Endothelial cell (in vitro differentiated cells): Measurements from ENCODE around the gene SEMA4B. TPM values are rescaled to one million over a fixed set of nuclear protein-coding genes. Genes with fewer than 3 reads are reported as not detected.

Experiments used
- DNase-seq: peaks from one replicate; pipeline ENCODE4 v3.0.0; 2021; ENCODE audit warnings: low spot score
- H3K27ac Mint-ChIP-seq: one replicate; pipeline ENCODE4 v1.8.0; 2021; ENCODE audit warnings: mixed read lengths, inconsistent platforms; ENCODE audit not compliant: unreplicated experiment
- H3K27me3 Mint-ChIP-seq: one replicate; pipeline ENCODE4 v1.8.0; 2021; ENCODE audit warnings: mild to moderate bottlenecking, moderate library complexity, mixed read lengths, inconsistent platforms; ENCODE audit not compliant: unreplicated experiment
- H3K36me3 Mint-ChIP-seq: one replicate; pipeline ENCODE4 v1.8.0; 2021; ENCODE audit warnings: mild to moderate bottlenecking, low read depth, mixed read lengths, inconsistent platforms; ENCODE audit not compliant: unreplicated experiment
- H3K4me1 Mint-ChIP-seq: one replicate; pipeline ENCODE4 v1.8.0; 2021; ENCODE audit warnings: mild to moderate bottlenecking, mixed read lengths, inconsistent platforms; ENCODE audit not compliant: unreplicated experiment
- H3K4me3 Mint-ChIP-seq: one replicate; pipeline ENCODE4 v1.8.0; 2021; ENCODE audit warnings: mild to moderate bottlenecking, mixed read lengths, inconsistent platforms; ENCODE audit not compliant: unreplicated experiment
- H3K9me3 Mint-ChIP-seq: one replicate; pipeline ENCODE4 v1.8.0; 2021; ENCODE audit warnings: mixed read lengths, inconsistent platforms; ENCODE audit not compliant: unreplicated experiment
- CTCF ChIP-seq: fragments of 200-600 bp; sonication (generic); IDR thresholded peaks from one replicate; pipeline ENCODE4 v1.5.0; 2021; ENCODE audit warnings: antibody characterized with exemption; ENCODE audit not compliant: unreplicated experiment
- long read RNA-seq: library from polyadenylated mRNA; unstranded; transcript quantifications from one replicate; pipeline ENCODE4 v2.0.0, GENCODE V29; 2020; ENCODE audit not compliant: unreplicated experiment
- total RNA-seq: library from RNA; stranded (reverse); fragmentation: NEBNext Ultra II Directional; extraction: Animal tissue kit (Norgen Biotek cat#: 25700); gene quantifications from one replicate; pipeline ENCODE4 v1.2.1, GENCODE V29; 2021; ENCODE audit not compliant: unreplicated experiment

Gene SEMA4B
- total RNA-seq = 11.2 TPM
- long read RNA-seq, partial matches to known transcripts = 1 of 2 reads
- long read RNA-seq, other reads (novel, unspliced or antisense) = 0 of 2 reads

GRCh38 chr15:90201130-90201943, at the start of gene SEMA4B:
Gene SEMA4B (plus strand): TSS chr15:90201330. CDS start chr15:90201579, 249 bp downstream.
- H3K9me3 Mint-ChIP-seq = no peaks in the 10 kb centered on the region
- no peak within 1 kb of the TSS for H3K27ac Mint-ChIP-seq
- TF ChIP-seq CTCF = no peak
- peaks cover 9% of the 10 kb centered on the region for H3K4me1 Mint-ChIP-seq
- peaks cover 7% of the 10 kb centered on the region for H3K27me3 Mint-ChIP-seq
- H3K36me3 Mint-ChIP-seq = peaks cover 5% of the 10 kb centered on the region
- peak; percentile 57 for DNase-seq
- H3K4me3 Mint-ChIP-seq = peak within 1 kb of the TSS; percentile 95

- TF ChIP-seq CTCF = no peak
- H3K4me1 Mint-ChIP-seq = peaks cover 29% of the 10 kb centered on the region
- no peaks in the 10 kb centered on the region for H3K36me3 Mint-ChIP-seq
- H3K27me3 Mint-ChIP-seq = peaks cover 7% of the 10 kb centered on the region
- no peaks in the 10 kb centered on the region for H3K9me3 Mint-ChIP-seq
- peak; percentile 55 for DNase-seq
- H3K4me3 Mint-ChIP-seq = peak overlapping the region; percentile 66
- peak overlapping the region; percentile 96 for H3K27ac Mint-ChIP-seq
These were observed 49.0 kb upstream of the SEMA4B start for GRCh38 chr15:90151989-90152645.

- no peak overlapping the region for H3K4me3 Mint-ChIP-seq
- peaks cover 8% of the 10 kb centered on the region for H3K27me3 Mint-ChIP-seq
- H3K4me1 Mint-ChIP-seq = peaks cover 39% of the 10 kb centered on the region
- H3K36me3 Mint-ChIP-seq = no peaks in the 10 kb centered on the region
- H3K9me3 Mint-ChIP-seq = no peaks in the 10 kb centered on the region
- DNase-seq = no peak
- no peak overlapping the region for H3K27ac Mint-ChIP-seq
- no peak for TF ChIP-seq CTCF
These were observed 47.5 kb upstream of the SEMA4B start for GRCh38 chr15:90153658-90154057.

- Mint-ChIP-seq H3K27me3 (peaks cover 8% of the 10 kb centered on the region), H3K9me3 (no peaks in the 10 kb centered on the region), H3K36me3 (no peaks in the 10 kb centered on the region), H3K4me1 (peaks cover 36% of the 10 kb centered on the region), H3K4me3 (no peak overlapping the region), H3K27ac (no peak overlapping the region)
- no peak for TF ChIP-seq CTCF
- no peak for DNase-seq
These were observed 46.9 kb upstream of the SEMA4B start for GRCh38 chr15:90154246-90154645.
